ENCODE results near the gene ATP10A. TPM values are rescaled to one million over a fixed set of nuclear protein-coding genes. Genes with fewer than 3 reads are reported as not detected.

Gene ATP10A
- total and polyA plus RNA-seq, 9 donors: 0.28 to 3.2 (median 1.1) TPM

DNA sequence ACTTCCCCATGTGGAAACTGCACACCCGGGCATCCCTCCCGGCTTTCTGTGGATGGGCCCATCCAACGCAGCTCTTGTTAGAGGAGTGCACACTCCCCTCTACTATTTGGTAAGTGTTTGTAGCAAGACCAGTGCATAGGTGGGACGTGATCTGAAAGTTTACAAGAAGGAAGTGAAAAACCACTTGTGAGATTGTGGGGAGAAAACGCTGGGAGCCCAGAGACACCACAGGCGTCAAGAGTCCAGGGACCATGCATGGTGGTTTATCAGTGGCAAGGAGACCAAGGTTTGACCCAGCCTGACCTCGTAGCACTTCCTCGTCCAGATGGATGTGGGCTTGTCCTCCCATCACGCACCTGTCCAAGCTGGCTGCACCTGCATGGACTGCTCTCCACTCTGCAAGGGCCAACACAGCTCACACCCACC is 51.6 kb downstream of the ATP10A start:
- Histone ChIP-seq H3K4me1 (ENCODE audit: insufficient read depth) (peaks cover 2% of the 10 kb centered on the region), H3K27me3 (no peaks in the 10 kb centered on the region), H3K36me3 (no peaks in the 10 kb centered on the region), H3K27ac (no peak overlapping the region), H3K4me3 (no peak overlapping the region), H3K9me3 (no peaks in the 10 kb centered on the region)
- TF ChIP-seq POLR2A (IDR thresholded peaks at IDR 0.05): no peak
- TF ChIP-seq, protein P1, sequence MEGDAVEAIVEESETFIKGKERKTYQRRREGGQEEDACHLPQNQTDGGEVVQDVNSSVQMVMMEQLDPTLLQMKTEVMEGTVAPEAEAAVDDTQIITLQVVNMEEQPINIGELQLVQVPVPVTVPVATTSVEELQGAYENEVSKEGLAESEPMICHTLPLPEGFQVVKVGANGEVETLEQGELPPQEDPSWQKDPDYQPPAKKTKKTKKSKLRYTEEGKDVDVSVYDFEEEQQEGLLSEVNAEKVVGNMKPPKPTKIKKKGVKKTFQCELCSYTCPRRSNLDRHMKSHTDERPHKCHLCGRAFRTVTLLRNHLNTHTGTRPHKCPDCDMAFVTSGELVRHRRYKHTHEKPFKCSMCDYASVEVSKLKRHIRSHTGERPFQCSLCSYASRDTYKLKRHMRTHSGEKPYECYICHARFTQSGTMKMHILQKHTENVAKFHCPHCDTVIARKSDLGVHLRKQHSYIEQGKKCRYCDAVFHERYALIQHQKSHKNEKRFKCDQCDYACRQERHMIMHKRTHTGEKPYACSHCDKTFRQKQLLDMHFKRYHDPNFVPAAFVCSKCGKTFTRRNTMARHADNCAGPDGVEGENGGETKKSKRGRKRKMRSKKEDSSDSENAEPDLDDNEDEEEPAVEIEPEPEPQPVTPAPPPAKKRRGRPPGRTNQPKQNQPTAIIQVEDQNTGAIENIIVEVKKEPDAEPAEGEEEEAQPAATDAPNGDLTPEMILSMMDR (IDR thresholded peaks at IDR 0.05): no peak
- no peak for TF ChIP-seq EP300 (IDR thresholded peaks at IDR 0.05)
- WGBS, 3 donors: 89 to 95% (median 91%) methylated on average over 9 of the region's 9 CpGs
- DNase-seq: no peak
- intact Hi-C loops (cut with DNase I): no loop called here

DNA sequence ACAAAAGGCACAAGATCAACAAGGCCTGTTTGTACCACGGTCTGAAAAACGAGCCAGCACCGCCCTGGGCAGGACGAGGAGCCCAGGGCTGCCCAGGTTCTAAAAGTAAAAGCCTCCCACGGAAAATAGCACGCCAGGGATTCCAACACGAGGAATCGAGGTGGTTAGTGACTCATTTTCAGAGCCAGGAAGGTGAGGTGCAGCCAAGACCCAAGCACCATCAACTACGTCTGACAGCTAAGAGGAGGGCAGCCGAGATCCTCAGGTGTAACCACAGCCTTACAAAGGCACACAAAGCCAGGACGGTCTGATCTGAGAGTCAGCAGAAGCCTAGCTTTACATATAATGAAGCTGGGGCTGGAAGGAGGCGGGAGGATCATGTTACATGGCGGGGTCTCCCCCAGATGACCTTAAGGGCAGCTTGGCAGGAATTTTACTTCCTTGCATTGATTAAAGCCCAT is 52.5 kb downstream of the ATP10A start:
- H3K4me3 ChIP-seq: no peak overlapping the region
- no peaks in the 10 kb centered on the region for H3K9me3 ChIP-seq
- H3K36me3 ChIP-seq: no peaks in the 10 kb centered on the region
- no peaks in the 10 kb centered on the region for H3K27me3 ChIP-seq
- no peak overlapping the region for H3K27ac ChIP-seq
- peaks cover 2% of the 10 kb centered on the region for H3K4me1 ChIP-seq (ENCODE audit: insufficient read depth)
- no peak for TF ChIP-seq POLR2A (IDR thresholded peaks at IDR 0.05)
- TF ChIP-seq EP300 (IDR thresholded peaks at IDR 0.05): no peak
- TF ChIP-seq, protein P1 (IDR thresholded peaks at IDR 0.05): no peak
- WGBS, 3 donors: 61 to 68% (median 64%) methylated on average over 13 of the region's 13 CpGs
- no peak for DNase-seq
- intact Hi-C loops (cut with DNase I): no loop called here

DNA sequence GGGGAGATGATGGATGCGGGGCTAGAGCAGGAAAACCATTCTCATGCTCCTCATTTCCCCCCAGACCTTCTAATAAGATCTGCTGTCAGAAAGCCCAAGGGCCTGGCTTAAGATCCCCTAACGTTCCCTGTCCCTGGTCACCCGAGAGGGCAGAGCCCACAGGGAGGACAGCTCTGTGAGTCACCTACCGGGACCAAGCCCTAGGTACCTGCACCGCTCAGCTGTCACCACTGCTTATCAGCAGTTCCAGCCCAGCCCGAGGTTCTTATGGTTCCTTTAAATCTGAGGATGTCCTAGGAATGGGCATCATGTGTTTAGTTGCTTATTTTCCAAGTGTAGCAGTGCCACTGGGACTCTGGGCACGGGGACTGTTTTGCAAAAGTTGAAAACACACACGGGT is 53.0 kb downstream of the ATP10A start:
- intact Hi-C loops (cut with DNase I): no loop called here
- TF ChIP-seq, protein P1 (IDR thresholded peaks at IDR 0.05): no peak
- TF ChIP-seq POLR2A (IDR thresholded peaks at IDR 0.05): no peak
- no peak for TF ChIP-seq EP300 (IDR thresholded peaks at IDR 0.05)
- H3K27ac ChIP-seq: no peak overlapping the region

DNA sequence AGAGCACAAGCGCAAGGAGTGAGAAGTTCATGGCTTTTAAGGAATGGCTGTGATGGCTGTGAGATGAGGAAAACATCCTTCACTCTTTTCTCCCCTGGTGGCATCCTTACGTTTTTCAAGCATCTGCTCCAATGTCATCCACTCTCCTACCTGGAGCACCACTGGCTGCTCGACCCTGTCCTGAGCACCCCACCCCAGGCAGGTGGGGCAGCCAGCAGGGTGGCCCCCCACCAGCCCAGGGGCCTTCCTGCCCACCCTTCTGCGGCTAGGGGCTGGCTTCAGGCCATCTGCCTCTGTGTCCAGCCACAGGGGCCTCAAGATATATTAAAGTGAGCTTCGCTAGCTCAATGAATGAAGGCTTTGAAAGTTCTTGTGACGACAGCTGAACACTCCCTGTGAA is 56.1 kb downstream of the ATP10A start:
- intact Hi-C loops (cut with DNase I): loop anchor here in 1 of 4 donors (10.0 kb wide), 1 partner anchor 62 kb away; no protein-coding TSS in a partner anchor
- H3K27ac ChIP-seq: no peak overlapping the region
- 68 to 79% (median 73%) methylated on average over 6 of the region's 6 CpGs for WGBS, 3 donors

More for the DNA sequence above, 53.0 kb downstream of the ATP10A start:
- 87 to 91% (median 91%) methylated on average over 8 of the region's 8 CpGs for WGBS, 3 donors
- Histone ChIP-seq H3K9me3 (no peaks in the 10 kb centered on the region), H3K4me1 (ENCODE audit: insufficient read depth) (peaks cover 2% of the 10 kb centered on the region), H3K4me3 (no peak overlapping the region), H3K36me3 (no peaks in the 10 kb centered on the region), H3K27me3 (no peaks in the 10 kb centered on the region)
- no peak for DNase-seq

More for the DNA sequence above, 56.1 kb downstream of the ATP10A start:
- no peak overlapping the region for H3K4me3 ChIP-seq
- H3K36me3 ChIP-seq: no peaks in the 10 kb centered on the region
- peaks cover 2% of the 10 kb centered on the region for H3K4me1 ChIP-seq (ENCODE audit: insufficient read depth)
- TF ChIP-seq, protein P1 (IDR thresholded peaks at IDR 0.05): no peak
- TF ChIP-seq POLR2A (IDR thresholded peaks at IDR 0.05): no peak
- no peak for TF ChIP-seq EP300 (IDR thresholded peaks at IDR 0.05)
- no peaks in the 10 kb centered on the region for H3K27me3 ChIP-seq
- H3K9me3 ChIP-seq: no peaks in the 10 kb centered on the region
- no peak for DNase-seq

All from ovary (tissue), 9 donors.